Embryonic facial prominence (tissue), 1 donor: ENCODE results near the gene GBGT1.
"Not testable (repeated sequence)": the region's sequence is repeated elsewhere in the genome, so short reads cannot be mapped to it uniquely, and the experiment has no call there.

Source experiments
- DNase-seq: peaks from one replicate; pipeline ENCODE4 v3.0.0-alpha.2; 2016; ENCODE audit errors: extremely low spot score

The GBGT1 gene

DNA sequence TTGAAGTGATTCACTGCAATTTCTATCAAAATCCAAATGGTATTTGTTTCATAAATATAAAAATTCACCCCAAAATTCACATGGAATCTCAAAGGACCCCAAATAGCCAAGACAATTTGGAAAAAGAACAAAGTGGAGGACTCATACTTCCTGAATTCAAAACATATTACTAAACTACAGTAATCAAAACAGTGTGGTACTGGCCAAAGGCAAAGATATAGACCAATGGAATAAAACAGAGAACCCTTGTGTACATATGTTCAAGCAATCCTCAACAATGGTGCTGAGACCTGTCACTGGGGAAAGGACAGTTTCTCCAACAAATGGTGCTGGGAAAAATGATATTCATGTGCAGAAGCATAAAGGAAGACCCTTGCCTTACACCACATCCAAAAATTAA lies 31.3 kb upstream of the GBGT1 start:
- no peak for DNase-seq

GRCh38 chr9:133194597-133194996 lies 30.9 kb upstream of the GBGT1 start:
- DNase-seq, result no peak

GRCh38 chr9:133191989-133192388 lies 28.3 kb upstream of the GBGT1 start:
- DNase-seq, result no peak

DNA sequence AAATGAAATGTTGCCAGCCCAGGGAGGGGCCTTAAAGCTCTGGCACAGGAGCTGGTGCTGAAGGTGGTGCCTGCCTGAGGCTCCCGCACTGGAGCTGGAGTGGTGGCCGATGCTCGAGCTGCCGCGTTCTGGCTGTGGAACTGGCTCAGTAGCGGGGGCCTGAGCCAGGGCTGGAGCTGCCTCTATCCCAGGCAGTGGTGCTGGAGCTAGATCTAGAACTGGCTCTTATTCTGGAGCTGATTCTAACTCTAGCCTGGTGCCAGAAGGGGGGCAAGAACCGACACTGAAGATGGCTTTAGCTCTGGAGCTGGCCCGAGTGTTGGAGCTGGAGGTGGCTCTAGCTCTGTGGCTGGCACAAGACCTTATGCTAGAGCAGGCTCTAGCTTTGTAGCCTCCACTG lies 26.1 kb upstream of the GBGT1 start:
- no peak for DNase-seq

DNA sequence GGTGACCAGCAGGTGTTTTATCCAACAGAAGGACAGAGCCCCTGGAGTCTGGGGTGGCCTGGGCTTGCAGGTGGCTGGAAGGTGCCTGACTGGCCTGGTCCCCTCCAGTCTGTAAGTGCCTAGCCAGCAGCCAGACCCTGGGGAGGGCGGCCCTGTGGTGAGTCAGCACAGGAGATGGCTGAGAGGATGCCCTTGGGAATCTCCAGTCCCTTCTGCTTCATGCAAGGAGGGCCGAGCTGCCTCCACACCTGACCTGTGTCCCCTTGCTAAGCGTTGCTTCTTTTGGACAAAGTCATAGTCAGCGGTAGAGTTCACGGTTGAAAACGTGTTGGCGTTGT lies 25.1 kb upstream of the GBGT1 start:
- DNase-seq, result no peak

DNA sequence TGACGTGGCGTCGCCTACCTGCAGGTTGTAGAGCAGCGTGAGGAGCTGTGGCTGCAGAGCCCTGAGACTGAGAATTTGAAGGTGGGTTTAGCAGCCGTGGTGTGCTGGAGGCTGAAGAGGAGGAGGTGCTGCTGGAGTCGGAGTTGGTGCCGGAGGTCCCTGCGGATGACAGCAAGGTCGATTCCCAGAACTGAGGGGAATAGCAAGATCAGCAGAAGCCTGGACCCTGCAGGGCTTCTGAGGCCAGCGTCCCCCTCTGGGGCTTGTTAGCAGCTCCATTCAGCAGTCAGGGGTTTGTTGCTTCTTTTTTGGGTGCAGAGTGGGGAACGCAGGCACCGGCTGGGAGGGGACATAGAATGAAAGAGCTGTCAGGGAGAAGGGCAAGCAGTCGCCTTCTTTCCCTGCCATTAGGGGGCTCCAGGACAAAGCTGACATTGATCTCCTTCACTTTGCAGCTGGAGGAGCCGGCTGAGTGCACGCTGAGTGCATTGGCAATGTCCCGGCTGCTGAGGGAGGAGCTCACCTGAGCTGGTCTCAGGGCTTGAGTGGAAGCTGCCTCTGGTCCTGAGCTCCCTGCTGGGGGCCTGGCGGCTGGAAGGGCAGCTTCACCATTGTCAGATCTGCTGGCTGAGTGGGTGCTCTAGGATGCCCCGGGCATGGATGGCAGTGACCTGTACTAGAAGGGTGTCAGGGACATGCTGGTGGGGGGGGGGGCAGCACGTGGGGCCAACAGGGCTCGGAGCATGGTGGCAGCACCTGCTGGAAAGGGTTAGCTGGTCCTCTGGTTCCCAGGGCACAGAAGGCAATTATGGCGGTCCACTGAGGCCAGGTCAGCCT lies 24.5 kb upstream of the GBGT1 start:
- DNase-seq, result no peak

GRCh38 chr9:133187561-133188005 lies 23.9 kb upstream of the GBGT1 start:
- no peak for DNase-seq

GRCh38 chr9:133186736-133187135 lies 23.0 kb upstream of the GBGT1 start:
- DNase-seq, result no peak

DNA sequence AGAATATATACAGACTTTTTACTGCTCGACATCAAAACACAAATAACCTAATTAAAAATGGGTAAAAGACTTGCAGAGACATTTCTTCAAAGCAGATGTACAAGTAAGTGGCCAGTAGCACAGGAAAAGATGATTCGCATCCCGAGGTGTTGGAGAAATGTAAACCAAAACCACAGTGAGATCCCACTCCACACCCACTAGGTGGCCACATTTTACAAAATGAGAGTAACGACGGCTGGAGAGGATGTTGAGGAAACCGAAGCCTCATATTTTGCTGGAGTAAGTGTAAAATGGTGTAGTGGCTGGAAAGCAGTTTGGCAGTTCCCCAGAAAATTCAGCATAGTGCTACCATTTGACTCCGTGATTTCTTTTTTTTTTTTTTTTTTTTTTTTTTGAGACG lies 21.3 kb upstream of the GBGT1 start:
- no peak for DNase-seq

DNA sequence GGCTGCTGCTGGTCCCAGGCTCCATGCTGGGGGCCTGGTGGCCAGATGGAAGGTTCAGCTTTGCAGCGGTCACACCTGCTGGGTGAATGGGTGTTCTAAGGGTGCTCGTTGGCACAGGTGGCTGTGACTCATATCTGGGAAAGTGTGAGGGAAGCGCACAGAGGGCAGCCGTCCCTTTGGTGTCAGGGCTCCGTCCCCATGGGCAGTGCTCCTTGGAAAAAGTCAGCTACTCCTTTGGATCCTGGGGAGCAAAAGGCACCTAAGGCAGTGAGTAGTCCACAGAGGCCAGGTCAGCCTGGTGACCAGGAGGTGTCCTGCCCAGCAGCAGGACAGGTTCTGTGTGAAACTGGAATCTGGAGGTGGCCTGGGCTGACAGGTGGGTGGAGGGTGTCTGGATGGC lies 18.4 kb upstream of the GBGT1 start:
- no peak for DNase-seq

DNA sequence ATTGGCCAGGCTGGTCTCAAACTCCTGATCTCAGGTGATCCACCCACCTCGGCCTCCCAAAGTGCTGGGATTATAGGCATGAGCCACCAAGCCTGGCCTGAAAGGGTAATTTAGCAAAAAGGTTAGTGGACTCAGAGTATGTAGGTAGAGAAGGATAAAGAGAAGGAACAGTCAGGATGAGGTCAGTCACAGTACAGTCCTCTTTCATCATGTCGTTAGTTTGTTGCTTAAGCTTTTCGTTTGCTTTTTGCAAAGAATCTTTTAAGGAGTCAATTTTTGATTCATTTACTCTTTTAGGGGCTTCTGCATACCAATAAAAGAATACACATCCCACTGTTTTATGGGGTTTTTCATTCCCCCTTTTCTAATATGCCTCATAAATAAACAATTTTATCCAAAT lies 17.8 kb upstream of the GBGT1 start:
- DNase-seq, result no peak

DNA sequence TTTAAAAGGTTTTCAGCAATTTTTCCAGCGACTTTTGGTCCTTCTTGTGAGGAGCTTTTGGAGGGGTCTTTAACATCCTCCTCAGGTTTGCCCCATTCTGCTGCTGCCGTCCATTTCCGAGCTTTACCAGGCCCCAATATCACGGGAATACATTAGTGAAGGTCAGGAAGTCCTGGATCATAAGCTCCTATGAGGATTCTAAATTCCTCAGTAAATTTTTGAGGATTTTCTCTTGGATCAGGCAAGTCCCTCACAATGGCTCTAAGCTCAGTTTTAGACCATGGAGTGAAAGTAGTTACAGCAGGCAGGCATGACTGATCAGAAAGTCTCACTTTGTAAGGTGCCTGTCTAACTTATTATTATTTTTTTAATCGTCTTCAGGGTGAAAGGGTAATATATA lies 17.2 kb upstream of the GBGT1 start:
- DNase-seq, result no peak

GRCh38 chr9:133173056-133173455 lies 9.3 kb upstream of the GBGT1 start:
- DNase-seq, result no peak

- no peak for DNase-seq
Observed at GRCh38 chr9:133171161-133171961, 7.6 kb upstream of the GBGT1 start.

GRCh38 chr9:133170716-133171115 lies 7.0 kb upstream of the GBGT1 start:
- DNase-seq, result no peak

DNA sequence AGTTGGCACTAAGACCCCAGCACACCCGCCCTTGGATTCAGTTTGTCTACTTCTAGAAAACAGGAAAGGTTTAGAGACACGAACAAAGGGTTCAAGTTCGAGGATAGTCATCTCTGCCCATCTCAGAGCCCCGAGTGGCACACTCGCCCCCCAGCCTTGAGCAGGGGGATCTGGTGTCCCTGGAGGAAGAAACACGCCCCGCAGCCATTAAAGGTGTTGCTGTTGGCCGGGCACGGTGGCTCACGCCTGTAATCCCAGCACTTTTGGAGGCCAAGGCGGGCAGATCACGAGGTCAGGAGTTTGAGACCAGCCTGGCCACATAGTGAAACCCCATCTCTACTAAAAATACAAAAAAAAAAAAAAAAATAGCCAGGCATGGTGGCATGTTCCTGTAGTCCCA lies 6.0 kb upstream of the GBGT1 start:
- not testable (repeated sequence) for DNase-seq

DNA sequence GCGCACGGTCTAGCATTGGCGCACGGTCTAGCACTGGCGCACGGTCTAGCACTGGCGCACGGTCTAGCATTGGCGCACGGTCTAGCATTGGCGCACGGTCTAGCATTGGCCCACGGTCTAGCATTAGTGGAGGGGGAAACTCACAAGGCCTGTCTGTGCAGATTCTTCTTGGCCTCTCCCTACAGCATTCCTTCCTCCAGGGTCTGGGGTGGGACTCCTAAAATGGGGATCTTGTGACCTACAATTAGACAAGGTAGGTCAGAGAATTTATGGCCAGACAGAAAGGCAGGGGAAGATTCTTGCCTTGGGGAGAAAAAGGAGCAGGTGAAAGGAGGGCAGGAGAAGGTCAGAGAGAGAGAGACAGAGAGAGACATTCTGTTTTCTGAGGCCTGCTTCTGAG lies 5.4 kb upstream of the GBGT1 start:
- DNase-seq, result no peak

DNA sequence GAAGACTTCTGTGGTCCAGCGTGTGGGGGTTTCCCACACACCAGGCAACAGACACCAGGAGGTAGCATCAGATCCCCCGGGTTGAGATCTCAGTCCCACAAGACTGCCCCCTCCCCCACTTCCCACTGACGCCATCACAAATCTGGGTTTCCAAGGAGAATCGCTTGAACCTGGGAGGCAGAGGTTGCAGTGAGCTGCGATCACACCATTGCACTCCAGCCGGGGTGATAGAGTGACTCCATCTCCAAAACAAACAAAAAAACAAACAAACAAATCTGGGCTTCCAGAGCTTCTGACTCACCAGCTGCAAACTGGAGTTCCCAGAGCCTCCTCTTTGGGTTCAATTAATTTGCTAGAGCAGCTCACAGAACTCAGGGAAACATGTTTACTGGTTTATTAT lies 4.7 kb upstream of the GBGT1 start:
- no peak for DNase-seq

DNA sequence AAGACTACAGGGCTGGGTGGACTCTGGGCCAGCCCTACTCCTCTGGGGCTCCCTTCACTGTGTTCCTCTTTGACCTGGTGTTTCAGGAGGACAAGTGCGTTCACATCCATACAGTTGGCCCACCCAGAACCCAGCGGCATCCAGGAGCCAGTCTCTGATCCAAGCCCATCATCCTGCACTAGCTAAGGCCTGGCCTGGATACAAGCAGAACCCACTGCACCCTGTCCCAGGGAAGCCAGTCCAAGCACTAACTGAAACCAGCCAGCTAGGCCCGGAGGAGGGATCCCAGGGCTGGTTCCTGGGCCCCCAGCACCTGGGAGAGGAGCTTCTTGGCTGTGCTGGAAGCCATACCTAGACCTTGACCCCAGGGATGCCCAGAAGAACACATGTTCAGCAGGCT lies 4.1 kb upstream of the GBGT1 start:
- no peak for DNase-seq

DNA sequence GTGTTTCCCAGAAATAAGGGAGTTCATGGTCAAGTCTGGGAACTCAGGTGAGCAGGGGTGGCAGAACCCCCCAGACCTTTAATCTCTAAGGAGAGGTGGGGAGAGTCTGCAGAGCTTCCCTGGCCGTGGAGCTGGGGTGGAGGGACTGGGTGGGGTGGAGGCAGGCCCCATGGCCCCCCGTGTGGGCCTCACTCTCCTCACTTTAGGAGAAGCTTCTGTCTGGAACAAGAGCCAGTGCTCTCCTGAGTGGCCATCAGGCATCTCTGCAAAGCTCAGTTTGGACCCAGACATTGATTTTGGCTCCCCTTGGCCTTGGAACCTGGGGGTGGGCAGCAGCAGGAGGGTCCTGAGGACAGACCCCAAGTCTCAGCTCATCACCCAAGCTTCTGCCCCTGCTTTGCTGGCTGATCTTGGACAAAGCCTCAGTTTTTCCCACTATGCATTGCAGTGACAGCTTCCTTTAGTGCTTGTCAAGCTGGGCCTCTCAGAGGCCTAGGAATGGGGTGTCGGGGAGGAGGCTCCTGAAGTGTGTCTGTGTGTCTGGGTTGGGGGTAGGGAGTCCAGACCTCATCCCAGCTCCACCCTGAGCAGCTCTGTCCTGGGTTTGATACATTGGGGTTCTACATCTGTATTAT lies 3.5 kb upstream of the GBGT1 start:
- DNase-seq, result no peak

DNA sequence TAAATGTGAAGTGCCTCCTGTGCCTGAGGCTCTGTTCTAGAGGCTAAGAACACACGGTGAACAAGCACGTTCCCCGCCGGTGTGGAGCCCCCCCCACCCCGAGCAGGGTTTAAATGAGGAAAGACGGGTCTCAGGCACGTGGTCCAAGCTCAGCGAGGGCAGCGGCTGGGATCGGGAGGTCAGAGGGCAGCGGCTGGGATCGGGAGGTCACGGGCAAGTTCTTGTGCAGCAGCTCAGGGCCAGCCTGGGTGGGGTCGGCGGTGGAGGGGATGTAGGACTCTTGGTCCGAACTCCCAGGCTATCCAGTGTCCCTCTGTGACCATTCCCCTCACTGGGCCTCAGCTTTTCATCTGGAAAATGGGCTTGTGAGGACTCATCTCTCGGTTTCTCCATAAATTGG lies 2.7 kb upstream of the GBGT1 start:
- no peak for DNase-seq

- no peak for DNase-seq
Observed at GRCh38 chr9:133165452-133165730, 1.7 kb upstream of the GBGT1 start.

- no peak for DNase-seq
Observed at GRCh38 chr9:133164191-133164590, 477 bp upstream of the GBGT1 start.
